NCI-H1694 (cell line): Measurements from ENCODE around the gene KCNJ11.

Experiments used
- DNase-seq: peaks from one replicate; lab custom pipeline; 2025; lab: John Stamatoyannopoulos, UW

Gene KCNJ11

GRCh38 chr11:17408641-17409040 lies 20.2 kb upstream of the KCNJ11 start:
- no peak for DNase-seq

- DNase-seq = no peak
Measured at GRCh38 chr11:17408026-17408425, 19.6 kb upstream of the KCNJ11 start.

- no peak for DNase-seq
Measured at GRCh38 chr11:17407575-17407974, 19.1 kb upstream of the KCNJ11 start.

DNA sequence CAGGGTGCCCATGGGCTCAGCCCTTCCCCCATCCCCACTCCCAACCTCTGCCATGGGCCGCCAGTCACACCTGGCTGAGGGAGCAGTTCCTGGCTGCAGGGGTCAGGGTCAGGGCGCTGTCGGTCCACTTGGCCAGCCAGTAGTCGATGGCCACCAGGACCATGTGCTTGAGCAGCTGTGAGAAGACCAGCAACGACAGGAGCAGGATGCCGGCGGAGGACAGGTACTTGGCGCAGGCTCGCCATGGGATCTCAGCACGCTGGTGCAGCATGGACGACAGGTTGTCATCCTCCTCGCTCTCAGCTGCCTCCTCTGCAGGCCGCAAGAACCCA lies 18.3 kb upstream of the KCNJ11 start:
- DNase-seq = no peak

DNA sequence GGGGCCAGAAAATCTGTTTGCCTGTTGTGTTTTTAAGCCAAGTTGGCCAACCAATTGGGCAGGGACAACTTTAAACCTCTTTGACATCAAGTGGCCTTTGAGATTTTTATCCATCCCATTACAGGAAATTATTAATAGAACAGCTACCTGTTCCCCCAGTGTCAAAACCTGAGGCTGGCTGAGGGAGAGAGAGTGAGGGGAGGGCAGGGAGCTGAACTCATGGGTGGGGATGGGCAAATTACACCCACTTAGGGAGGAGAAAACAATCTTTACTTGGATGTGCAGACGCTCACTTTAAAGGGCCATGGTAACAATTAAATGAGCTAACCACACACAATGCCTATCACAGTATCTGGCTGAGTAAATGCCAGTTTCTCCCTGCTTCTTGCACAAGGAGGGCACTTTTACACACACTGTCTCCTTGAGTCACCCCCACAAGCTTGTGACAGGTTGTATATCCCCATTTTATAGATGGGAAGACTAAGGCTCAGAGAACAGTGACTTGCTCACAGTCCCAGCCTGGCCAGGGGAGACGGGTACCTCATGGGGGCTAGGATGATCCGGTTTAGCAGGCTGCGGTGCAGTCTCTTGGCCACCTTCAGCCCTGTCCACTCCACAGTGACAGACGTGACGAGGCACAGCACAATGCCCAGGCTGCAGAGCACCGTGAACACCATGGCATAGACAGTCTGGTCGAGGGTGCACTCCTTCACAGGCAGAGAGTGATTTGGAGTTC lies 17.8 kb upstream of the KCNJ11 start:
- DNase-seq = no peak

DNA sequence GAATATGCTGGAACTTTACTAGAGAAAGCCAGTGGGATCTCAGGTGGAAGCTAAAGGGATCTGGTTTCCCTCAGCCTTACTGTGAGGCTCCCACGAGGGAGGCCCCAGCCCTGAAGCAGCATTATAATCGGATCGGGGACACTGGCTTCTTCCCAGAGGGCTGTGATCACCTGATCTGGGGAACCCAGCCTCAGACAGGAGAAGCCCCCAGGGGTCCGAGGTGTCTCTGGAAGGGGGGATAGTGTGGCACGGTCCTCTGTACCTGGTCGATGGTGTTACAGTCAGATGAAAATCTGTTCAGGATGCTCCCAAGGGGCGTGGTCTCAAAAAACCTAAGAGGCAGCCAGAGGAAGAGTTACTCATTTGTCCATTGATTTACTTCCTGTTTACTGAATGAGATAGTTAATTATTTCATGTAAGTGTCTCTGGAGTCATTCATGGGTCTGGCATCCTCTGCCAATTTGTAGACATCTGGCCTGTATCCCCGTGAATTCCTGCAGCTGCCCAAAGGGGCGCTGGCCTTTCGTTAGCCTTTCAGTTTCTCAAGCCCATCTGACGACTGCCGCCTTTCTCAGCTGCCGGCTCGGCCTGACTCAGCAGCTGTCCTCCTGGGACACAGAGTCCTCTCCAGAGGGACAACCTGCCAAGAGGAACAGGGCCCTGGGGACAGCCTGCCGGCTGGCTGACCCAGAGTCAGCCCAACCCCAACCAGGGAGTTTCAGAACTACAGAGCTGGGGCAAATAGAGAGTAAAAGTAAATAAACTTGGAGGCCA lies 17.0 kb upstream of the KCNJ11 start:
- DNase-seq = no peak

- DNase-seq = no peak
Measured at GRCh38 chr11:17403980-17404759, 15.7 kb upstream of the KCNJ11 start.

DNA sequence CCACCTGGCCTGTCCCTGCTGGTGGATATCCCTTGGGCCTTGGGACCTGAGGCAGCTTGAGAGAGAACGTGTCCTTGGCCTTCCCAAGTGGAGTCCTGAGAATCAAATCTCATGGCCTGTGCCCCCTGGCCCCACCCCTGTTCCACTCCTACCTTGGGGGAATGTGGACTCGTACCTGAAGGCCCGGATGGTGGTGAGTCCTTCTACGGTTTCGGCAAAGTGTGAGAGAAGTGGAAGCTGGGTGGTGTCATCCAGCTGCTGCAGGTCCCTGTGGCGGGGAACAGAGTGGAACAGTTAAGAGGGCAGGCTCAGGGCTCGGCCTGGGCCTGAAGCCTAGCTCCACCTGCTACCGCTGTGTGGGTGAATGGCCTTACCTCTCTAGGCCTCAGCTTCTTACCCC lies 14.0 kb upstream of the KCNJ11 start:
- DNase-seq = no peak

DNA sequence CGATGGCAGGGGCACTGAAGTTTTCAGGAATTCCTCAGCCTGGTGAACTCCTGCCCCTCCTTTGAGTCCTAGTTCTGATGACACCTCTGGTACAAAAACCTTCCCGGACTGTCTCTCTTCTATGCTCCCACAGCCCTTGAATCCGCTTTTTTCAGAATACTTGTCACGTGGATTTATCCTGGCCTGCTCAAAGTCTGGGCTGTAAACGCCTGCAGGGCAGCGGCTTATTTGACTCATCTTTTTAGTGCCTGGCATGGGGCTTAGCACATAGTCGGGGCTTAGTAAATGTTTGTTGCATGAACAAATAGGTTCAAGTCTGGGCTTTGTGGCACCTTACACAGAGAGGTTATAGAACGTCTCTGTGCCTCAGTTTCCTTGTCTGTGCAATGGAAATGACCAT lies 13.4 kb upstream of the KCNJ11 start:
- no peak for DNase-seq

GRCh38 chr11:17401316-17401715 lies 12.9 kb upstream of the KCNJ11 start:
- DNase-seq = no peak

- DNase-seq = no peak
Measured at GRCh38 chr11:17400048-17400775, 11.8 kb upstream of the KCNJ11 start.

DNA sequence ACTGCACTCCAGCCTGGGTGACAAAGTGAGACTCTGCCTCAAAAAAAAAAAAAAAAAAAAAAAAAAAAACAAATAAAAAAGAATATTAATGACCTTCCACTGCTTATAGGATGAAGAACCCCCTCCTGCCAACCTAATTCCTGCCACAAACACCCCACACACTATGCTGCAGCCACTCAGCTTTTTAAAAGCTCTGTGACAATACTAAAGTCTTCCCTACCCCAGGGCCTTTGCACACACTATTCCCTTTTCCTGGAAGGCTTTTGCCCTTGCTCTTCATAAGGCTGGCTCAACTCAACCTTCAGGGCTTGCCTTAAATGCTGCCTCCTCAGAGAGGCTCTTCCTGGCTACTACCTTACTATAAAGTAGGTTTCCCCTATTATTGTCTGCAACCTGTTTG lies 10.8 kb upstream of the KCNJ11 start:
- DNase-seq = no peak

DNA sequence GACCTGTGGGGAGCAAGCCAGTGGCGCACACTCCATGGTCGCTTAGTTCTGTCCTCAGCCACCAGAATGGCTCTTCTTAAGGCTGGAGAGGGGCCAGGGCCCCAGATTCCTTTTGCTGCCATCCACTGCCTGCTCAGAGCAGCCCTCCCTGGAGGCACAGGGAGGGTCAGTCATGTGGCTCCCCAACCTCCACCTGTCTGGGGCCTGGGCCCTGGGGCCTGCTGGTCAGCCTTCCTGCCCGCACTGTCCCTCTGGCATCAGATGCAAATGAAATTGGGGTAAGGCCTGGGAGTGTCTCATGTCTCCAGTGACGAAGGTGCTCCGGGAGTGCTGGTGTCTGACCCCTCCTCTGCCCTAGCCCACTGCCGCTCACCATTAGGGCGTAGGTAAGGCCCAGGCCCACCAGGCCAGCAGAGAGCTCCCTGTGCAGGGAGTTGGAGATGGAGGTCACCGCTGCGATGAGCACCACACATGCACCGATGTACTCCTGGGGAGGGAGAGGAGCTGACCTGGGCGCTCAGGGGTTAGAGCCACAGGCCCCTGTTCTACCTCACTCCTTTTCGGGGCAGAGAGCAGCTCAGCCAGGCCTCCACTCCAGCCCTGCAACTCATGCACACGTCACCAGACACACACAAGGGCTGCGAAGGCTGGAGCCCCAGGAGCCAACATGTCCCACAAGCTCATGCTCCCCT lies 9.0 kb upstream of the KCNJ11 start:
- DNase-seq = no peak

DNA sequence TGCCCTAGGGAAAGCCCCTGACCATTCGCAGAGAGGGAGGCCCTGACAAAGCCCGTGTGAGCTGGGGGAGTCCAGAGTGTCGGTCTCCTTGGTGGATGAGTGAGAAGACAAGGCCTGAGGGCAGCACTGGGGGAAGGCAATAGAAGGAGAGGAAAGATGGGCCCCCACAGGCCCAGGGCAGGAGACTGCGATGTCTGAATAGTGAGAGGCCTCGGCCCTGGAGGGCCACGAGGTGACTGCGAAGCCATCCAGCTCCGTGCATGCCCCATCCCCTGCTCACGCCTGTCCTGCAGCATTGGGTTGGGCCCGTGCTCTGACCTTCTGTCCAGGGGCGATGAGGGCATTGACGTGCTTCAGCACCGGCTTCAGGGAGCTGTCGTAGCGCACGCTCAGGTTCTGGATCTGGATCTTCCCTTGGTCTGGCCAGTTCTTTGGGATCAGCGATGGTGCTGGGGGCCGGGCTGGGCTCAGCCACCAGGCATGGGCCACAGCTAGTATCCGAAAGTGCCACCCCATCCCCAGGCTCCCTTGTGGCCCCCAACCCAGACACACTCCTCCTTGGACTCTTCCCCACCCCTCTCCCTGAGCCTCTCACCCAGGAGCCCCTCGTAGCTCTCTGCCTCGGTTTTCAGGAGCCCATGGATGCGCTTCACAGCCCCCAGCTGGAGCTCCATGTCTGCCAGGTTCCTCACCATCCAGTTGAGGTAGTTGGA lies 8.3 kb upstream of the KCNJ11 start:
- no peak for DNase-seq

- no peak for DNase-seq
Measured at GRCh38 chr11:17395978-17396377, 7.5 kb upstream of the KCNJ11 start.

GRCh38 chr11:17395554-17395961 lies 7.1 kb upstream of the KCNJ11 start:
- no peak for DNase-seq

- no peak for DNase-seq
Measured at GRCh38 chr11:17394743-17395390, 6.4 kb upstream of the KCNJ11 start.

DNA sequence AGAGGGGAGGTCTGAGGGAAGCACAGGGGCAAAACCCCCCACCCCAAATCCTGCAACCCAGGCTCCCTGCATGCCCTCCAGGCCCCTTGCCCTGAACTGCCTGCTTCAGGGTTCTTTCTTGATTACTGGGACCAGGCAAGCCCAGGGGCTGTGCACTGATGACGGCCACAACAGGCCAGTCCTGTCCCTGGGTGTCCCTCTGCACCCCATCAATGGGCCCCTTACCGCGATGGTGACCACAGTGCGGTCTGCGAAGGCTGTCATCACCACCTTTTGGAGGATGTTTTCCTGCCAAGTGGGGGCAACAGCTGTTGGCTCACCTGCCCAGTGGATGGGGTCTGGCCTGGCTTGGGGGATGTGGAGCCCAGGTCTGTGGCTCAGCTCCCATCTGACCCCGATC lies 5.0 kb upstream of the KCNJ11 start:
- DNase-seq = no peak

DNA sequence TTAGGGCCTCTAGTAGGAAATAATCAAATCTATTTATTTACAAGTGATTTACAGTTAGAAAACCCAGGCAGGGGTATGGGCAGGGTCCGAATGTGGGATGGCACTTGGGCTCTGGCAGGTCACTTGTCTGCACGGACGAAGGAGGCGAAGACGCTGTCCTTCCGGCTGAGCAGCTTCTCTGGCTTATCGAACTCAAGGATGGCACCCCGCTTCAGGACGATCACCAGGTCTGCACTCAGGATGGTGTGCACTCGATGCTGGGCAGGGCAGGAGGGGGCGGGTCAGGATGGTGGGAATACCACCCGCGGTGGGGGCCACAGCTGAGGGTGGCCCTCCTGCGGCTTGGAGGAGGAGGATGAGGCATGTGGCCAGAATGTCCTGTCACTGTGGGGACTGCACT lies 4.4 kb upstream of the KCNJ11 start:
- no peak for DNase-seq

- no peak for DNase-seq
Measured at GRCh38 chr11:17391493-17392355, 3.3 kb upstream of the KCNJ11 start.
